IPS DF 19.7 (cell line): Measurements from ENCODE around the gene SLC39A10.
"Not testable (repeated sequence)": the region's sequence is repeated elsewhere in the genome, so short reads cannot be mapped to it uniquely, and the experiment has no call there.

Source experiments
- DNase-seq: peaks from one replicate; pipeline ENCODE4 v3.0.0-alpha.2; 2013; ENCODE audit warnings: low read depth, low spot score

The SLC39A10 gene

GRCh38 chr2:195674491-195675221 lies 17.6 kb downstream of the SLC39A10 start:
- no peak for DNase-seq

- no peak for DNase-seq
Measured at GRCh38 chr2:195675783-195676427, 18.9 kb downstream of the SLC39A10 start.

GRCh38 chr2:195677290-195677689 lies 20.3 kb downstream of the SLC39A10 start:
- no peak for DNase-seq

- DNase-seq: no peak
Measured at GRCh38 chr2:195677884-195678283, 20.9 kb downstream of the SLC39A10 start.

- DNase-seq: no peak
Measured at GRCh38 chr2:195682077-195682476, 25.1 kb downstream of the SLC39A10 start.

GRCh38 chr2:195683174-195683573 lies 26.1 kb downstream of the SLC39A10 start:
- no peak for DNase-seq

GRCh38 chr2:195686564-195686963 lies 29.5 kb downstream of the SLC39A10 start:
- DNase-seq: no peak

GRCh38 chr2:195687320-195688086 lies 30.5 kb downstream of the SLC39A10 start:
- no peak for DNase-seq

GRCh38 chr2:195692531-195692930 lies 35.5 kb downstream of the SLC39A10 start:
- not testable (repeated sequence) for DNase-seq

GRCh38 chr2:195694553-195694952 lies 37.5 kb downstream of the SLC39A10 start:
- no peak for DNase-seq

GRCh38 chr2:195695002-195695631 lies 38.1 kb downstream of the SLC39A10 start:
- DNase-seq: no peak

GRCh38 chr2:195696012-195696411 lies 39.0 kb downstream of the SLC39A10 start:
- no peak for DNase-seq

- no peak for DNase-seq
Measured at GRCh38 chr2:195697681-195698220, 40.7 kb downstream of the SLC39A10 start.

GRCh38 chr2:195700480-195700879 lies 43.5 kb downstream of the SLC39A10 start:
- DNase-seq: no peak

- no peak for DNase-seq
Measured at GRCh38 chr2:195706161-195706900, 49.3 kb downstream of the SLC39A10 start.

- DNase-seq: no peak
Measured at GRCh38 chr2:195709901-195710806, 53.1 kb downstream of the SLC39A10 start.

- no peak for DNase-seq
Measured at GRCh38 chr2:195711478-195711877, 54.5 kb downstream of the SLC39A10 start.

GRCh38 chr2:195716466-195716865 lies 59.4 kb downstream of the SLC39A10 start:
- DNase-seq: no peak

- DNase-seq: no peak
Measured at GRCh38 chr2:195721042-195721441, 64.0 kb downstream of the SLC39A10 start.

GRCh38 chr2:195722075-195722474 lies 65.0 kb downstream of the SLC39A10 start:
- DNase-seq: no peak
